HEK293T (cell line): Measurements from ENCODE around the gene OR52E6.
A peak's percentile ranks its signal among the peaks of the same experiment; 100 is the strongest.

ENCODE experiments used
- CTCF ChIA-PET: fragments of 350-600 bp; formaldehyde crosslinking; extraction: SDS; loops from one replicate; lab custom pipeline; 2021; ENCODE audit warnings: antibody characterized with exemption, inconsistent platforms; lab: Yijun Ruan, JAX
- POLR2A ChIA-PET: fragments of 350-600 bp; formaldehyde crosslinking; extraction: SDS; loops from one replicate; lab custom pipeline; 2020; ENCODE audit warnings: antibody characterized with exemption, inconsistent platforms; lab: Yijun Ruan, JAX
- DNase-seq: peaks from one replicate; pipeline ENCODE4 v3.0.0; 2012; ENCODE audit warnings: mixed read lengths; ENCODE audit errors: extremely low spot score
- ARNT ChIP-seq: fragments of 450-650 bp; IDR thresholded peaks from 2 replicates; pipeline ENCODE4 v1.6.1; 2017; ENCODE audit warnings: mild to moderate bottlenecking
- BHLHE40 ChIP-seq: fragments of 450-650 bp; IDR thresholded peaks from 2 replicates; pipeline ENCODE4 v1.6.1; 2016; ENCODE audit warnings: mild to moderate bottlenecking, moderate library complexity, borderline replicate concordance
- CTBP1 ChIP-seq: fragments of 450-650 bp; IDR thresholded peaks from 2 replicates; pipeline ENCODE4 v1.6.1; 2016; ENCODE audit warnings: borderline replicate concordance
- ELF4 ChIP-seq: fragments of 450-650 bp; IDR thresholded peaks from 2 replicates; pipeline ENCODE4 v1.6.1; 2017; ENCODE audit warnings: antibody characterized with exemption
- FOXA1 ChIP-seq: fragments of 450-650 bp; IDR thresholded peaks from 2 replicates; pipeline ENCODE4 v1.6.1; 2016; ENCODE audit warnings: mild to moderate bottlenecking
- FOXK2 ChIP-seq: fragments of 450-650 bp; IDR thresholded peaks from 2 replicates; pipeline ENCODE4 v1.6.1; 2016; ENCODE audit warnings: mild to moderate bottlenecking
- FOXM1 ChIP-seq: fragments of 450-650 bp; IDR thresholded peaks from 2 replicates; pipeline ENCODE4 v1.6.1; 2017; ENCODE audit warnings: mild to moderate bottlenecking, borderline replicate concordance
- HDGF ChIP-seq: fragments of 450-650 bp; IDR thresholded peaks from 2 replicates; pipeline ENCODE4 v1.6.1; 2017; ENCODE audit warnings: antibody characterized with exemption, borderline replicate concordance
- L3MBTL2 ChIP-seq: fragments of 450-650 bp; conservative IDR thresholded peaks from 2 replicates; pipeline ENCODE4 v1.6.1; 2016; ENCODE audit warnings: mild to moderate bottlenecking
- LEF1 ChIP-seq: fragments of 450-650 bp; IDR thresholded peaks from 2 replicates; pipeline ENCODE4 v1.6.1; 2017; ENCODE audit warnings: mild to moderate bottlenecking, borderline replicate concordance
- NFRKB ChIP-seq: fragments of 450-650 bp; IDR thresholded peaks from 2 replicates; pipeline ENCODE4 v1.6.1; 2016; ENCODE audit warnings: mild to moderate bottlenecking, moderate library complexity
- SP1 ChIP-seq: fragments of 450-650 bp; IDR thresholded peaks from 2 replicates; pipeline ENCODE4 v1.6.1; 2017
- SUZ12 ChIP-seq: fragments of 450-650 bp; IDR thresholded peaks from 2 replicates; pipeline ENCODE4 v1.6.1; 2016; ENCODE audit warnings: mild to moderate bottlenecking
- TARDBP ChIP-seq: fragments of 450-650 bp; IDR thresholded peaks from 2 replicates; pipeline ENCODE4 v1.6.1; 2016
- ZNF384 ChIP-seq: fragments of 450-650 bp; IDR thresholded peaks from 2 replicates; pipeline ENCODE4 v1.6.1; 2016
- TF ChIP-seq, protein P1 (sequence below): fragments of 450-650 bp; IDR thresholded peaks from 2 replicates; pipeline ENCODE4 v1.6.1; 2016

Gene OR52E6

DNA sequence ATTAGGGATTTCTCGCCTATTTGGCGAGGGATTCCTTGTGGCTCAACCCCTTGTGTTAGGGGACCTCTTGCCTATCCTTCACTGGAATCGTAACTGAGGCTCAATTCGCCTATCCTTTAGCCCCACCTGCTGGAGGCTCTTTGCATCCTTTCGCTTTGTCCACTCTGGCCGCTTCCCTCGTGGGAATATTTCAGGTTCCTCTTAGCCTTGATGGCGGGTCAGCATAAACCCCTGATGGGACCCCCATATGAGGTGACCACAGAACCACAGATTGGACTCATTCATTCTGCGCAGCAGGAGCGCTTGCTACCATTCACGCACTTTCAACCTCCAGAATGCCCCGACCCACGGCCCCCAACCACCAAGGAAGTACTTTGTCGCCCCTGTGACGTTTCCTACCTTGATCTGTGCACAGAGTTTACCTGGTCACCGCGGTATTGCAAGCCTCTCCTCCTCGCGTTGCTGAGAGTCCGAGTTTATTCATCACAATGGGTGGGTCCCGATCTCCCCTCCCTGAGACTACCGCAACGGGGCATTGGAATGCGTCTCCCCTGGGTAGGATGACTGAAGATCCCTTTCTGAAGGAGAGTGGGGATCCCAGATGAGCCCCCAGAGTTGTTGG is 33.1 kb downstream of the OR52E6 start, which contains the start of gene OR52N2:
Gene OR52N2 (plus strand): TSS at position 425 of the 622 bp plus-strand sequence. CDS start 11,412 bp downstream, outside the sequence.
- ChIA-PET POLR2A (no interaction called here), CTCF (no interaction called here)
- peak; percentile 55 for DNase-seq
- TF ChIP-seq CTBP1, result no peak
- TF ChIP-seq SP1, result no peak
- no peak for TF ChIP-seq FOXK2
- no peak for TF ChIP-seq FOXA1
- TF ChIP-seq HDGF, result no peak
- TF ChIP-seq BHLHE40, result no peak
- TF ChIP-seq ARNT, result no peak
- no peak for TF ChIP-seq ZNF384
- no peak for TF ChIP-seq SUZ12
- TF ChIP-seq FOXM1, result no peak

GRCh38 chr11:5807580-5807979 is 34.1 kb downstream of the OR52E6 start:
- CTCF ChIA-PET, result interaction anchor here (1.1 kb wide), 1 partner anchor 11 kb away, joined by 3 read pairs; no protein-coding TSS in a partner anchor
- TF ChIP-seq, protein P1, sequence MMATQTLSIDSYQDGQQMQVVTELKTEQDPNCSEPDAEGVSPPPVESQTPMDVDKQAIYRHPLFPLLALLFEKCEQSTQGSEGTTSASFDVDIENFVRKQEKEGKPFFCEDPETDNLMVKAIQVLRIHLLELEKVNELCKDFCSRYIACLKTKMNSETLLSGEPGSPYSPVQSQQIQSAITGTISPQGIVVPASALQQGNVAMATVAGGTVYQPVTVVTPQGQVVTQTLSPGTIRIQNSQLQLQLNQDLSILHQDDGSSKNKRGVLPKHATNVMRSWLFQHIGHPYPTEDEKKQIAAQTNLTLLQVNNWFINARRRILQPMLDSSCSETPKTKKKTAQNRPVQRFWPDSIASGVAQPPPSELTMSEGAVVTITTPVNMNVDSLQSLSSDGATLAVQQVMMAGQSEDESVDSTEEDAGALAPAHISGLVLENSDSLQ, result no peak
- TF ChIP-seq FOXK2, result no peak
- no peak for TF ChIP-seq SP1
- no peak for TF ChIP-seq FOXA1
- no peak for TF ChIP-seq NFRKB
- TF ChIP-seq SUZ12, result no peak
- no peak for TF ChIP-seq HDGF
- TF ChIP-seq BHLHE40, result no peak
- no peak for TF ChIP-seq L3MBTL2
- no peak for TF ChIP-seq ARNT
- no peak for TF ChIP-seq LEF1
- no peak for TF ChIP-seq CTBP1
- POLR2A ChIA-PET, result no interaction called here
- DNase-seq, result no peak

- DNase-seq, result no peak
- CTCF ChIA-PET, result no interaction called here
- POLR2A ChIA-PET, result no interaction called here
- TF ChIP-seq NFRKB, result no peak
- no peak for TF ChIP-seq CTBP1
- TF ChIP-seq L3MBTL2, result no peak
- no peak for TF ChIP-seq SUZ12
- no peak for TF ChIP-seq ZNF384
- no peak for TF ChIP-seq LEF1
- TF ChIP-seq ARNT, result no peak
- TF ChIP-seq, protein P1, result no peak
- no peak for TF ChIP-seq BHLHE40
- no peak for TF ChIP-seq FOXK2
- no peak for TF ChIP-seq HDGF
- no peak for TF ChIP-seq ELF4
- no peak for TF ChIP-seq SP1
- TF ChIP-seq FOXA1, result no peak
- no peak for TF ChIP-seq FOXM1
These were observed 37.7 kb downstream of the OR52E6 start for GRCh38 chr11:5803982-5804381.

- POLR2A ChIA-PET, result no interaction called here
- no peak for DNase-seq
- TF ChIP-seq NFRKB (no peak), ELF4 (no peak), HDGF (no peak), FOXA1 (no peak), ARNT (no peak), TARDBP (no peak), SUZ12 (no peak), L3MBTL2 (no peak), ZNF384 (no peak), LEF1 (no peak)
- CTCF ChIA-PET, result interaction anchor here (0.7 to 0.9 kb wide), 2 partner anchors 11 to 41 kb away, joined by 3 read pairs; no protein-coding TSS in a partner anchor
These were observed 45.2 kb downstream of the OR52E6 start for GRCh38 chr11:5796541-5796940.

GRCh38 chr11:5791165-5791564 is 50.5 kb downstream of the OR52E6 start, which contains the start of gene OR52N1:
Gene OR52N1, minus strand, starts transcription at chr11:5791265. Its CDS starts 2,449 bp downstream, at chr11:5788816.
- no peak for DNase-seq
- no peak for TF ChIP-seq L3MBTL2
- TF ChIP-seq SUZ12, result no peak
- no peak for TF ChIP-seq HDGF
- TF ChIP-seq FOXA1, result no peak
- no peak for TF ChIP-seq BHLHE40
- no peak for TF ChIP-seq ARNT
- no peak for TF ChIP-seq SP1
- no peak for TF ChIP-seq FOXK2
- no peak for TF ChIP-seq TARDBP
- no peak for TF ChIP-seq ZNF384
- no peak for TF ChIP-seq NFRKB
- no peak for TF ChIP-seq CTBP1
- TF ChIP-seq FOXM1, result no peak
- TF ChIP-seq LEF1, result no peak
- no peak for TF ChIP-seq ELF4
- TF ChIP-seq, protein P1, result no peak
- POLR2A ChIA-PET, result no interaction called here
- CTCF ChIA-PET, result no interaction called here
